ENCODE measurements around the gene HMSD.

Gene HMSD

GRCh38 chr18:63960891-63961290 lies 11.8 kb downstream of the HMSD start:
- no peak for DNase-seq

- no peak for DNase-seq
Observed at GRCh38 chr18:63961435-63961980, 12.4 kb downstream of the HMSD start.

- no peak for DNase-seq
Observed at GRCh38 chr18:63962137-63962536, 13.0 kb downstream of the HMSD start.

GRCh38 chr18:63963615-63964256 lies 14.6 kb downstream of the HMSD start:
- no peak for DNase-seq

GRCh38 chr18:63964908-63965307 lies 15.8 kb downstream of the HMSD start:
- no peak for DNase-seq

- DNase-seq, result no peak
Observed at GRCh38 chr18:63965716-63966330, 16.7 kb downstream of the HMSD start.

- peak; percentile 25 for DNase-seq
Observed at GRCh38 chr18:63969942-63970808, 21.1 kb downstream of the HMSD start, which contains the start of gene SERPINB8. Gene SERPINB8, plus strand, starts transcription at chr18:63970081. Its CDS starts 8,228 bp downstream, at chr18:63978309.

GRCh38 chr18:63970809-63971205 lies 21.7 kb downstream of the HMSD start:
- no peak for DNase-seq

GRCh38 chr18:63971320-63972001 lies 22.4 kb downstream of the HMSD start:
- DNase-seq, result no peak

GRCh38 chr18:63972002-63972376 lies 22.9 kb downstream of the HMSD start:
- DNase-seq, result no peak

- DNase-seq, result no peak
Observed at GRCh38 chr18:63974991-63975390, 25.9 kb downstream of the HMSD start.

GRCh38 chr18:63975628-63976027 lies 26.5 kb downstream of the HMSD start:
- no peak for DNase-seq

- no peak for DNase-seq
Observed at GRCh38 chr18:63977040-63977439, 27.9 kb downstream of the HMSD start.

- DNase-seq, result peak; percentile 12
Observed at GRCh38 chr18:63979409-63979920, 30.4 kb downstream of the HMSD start.

GRCh38 chr18:63980027-63980426 lies 30.9 kb downstream of the HMSD start:
- DNase-seq, result no peak

GRCh38 chr18:63980896-63981460 lies 31.9 kb downstream of the HMSD start:
- no peak for DNase-seq

GRCh38 chr18:63981719-63982118 lies 32.6 kb downstream of the HMSD start:
- DNase-seq, result no peak

GRCh38 chr18:63982361-63982760 lies 33.3 kb downstream of the HMSD start:
- no peak for DNase-seq

GRCh38 chr18:63986885-63987284 lies 37.8 kb downstream of the HMSD start:
- DNase-seq, result no peak

- DNase-seq, result no peak
Observed at GRCh38 chr18:63987743-63988142, 38.6 kb downstream of the HMSD start.

- DNase-seq, result no peak
Observed at GRCh38 chr18:63992751-63993150, 43.6 kb downstream of the HMSD start.

GRCh38 chr18:63994783-63995399 lies 45.8 kb downstream of the HMSD start:
- no peak for DNase-seq
